Esophagus muscularis mucosa (tissue), 3 donors: Measurements from ENCODE around the gene TMTC4.

Experiments used
- CTCF ChIP-seq, 3 experiments: fragments of 200-600 bp in 2 of 3; fragments of 450-650 bp in 1 of 3; sonication (generic) in 2 of 3; IDR thresholded peaks; one replicate each; pipeline ENCODE4 v1.5.1; 2017 to 2019; ENCODE audit warnings: antibody characterized with exemption in 3 of 3, mild to moderate bottlenecking in 2 of 3, moderate library complexity in 1 of 3
- POLR2A ChIP-seq: fragments of 450-650 bp; IDR thresholded peaks from one replicate; pipeline ENCODE4 v1.6.1; 2017; ENCODE audit warnings: antibody characterized with exemption, moderate library complexity, mild to moderate bottlenecking, low read depth

- no peak for TF ChIP-seq CTCF (IDR thresholded peaks at IDR 0.05)
- no peak for TF ChIP-seq POLR2A
Measured at GRCh38 chr13:100608906-100609305, 65.7 kb downstream of the TMTC4 start.
